ENCODE data around the gene BCL6. TPM values are rescaled to one million over a fixed set of nuclear protein-coding genes. Genes with fewer than 3 reads are reported as not detected.
A peak's percentile ranks its signal among the peaks of the same experiment; 100 is the strongest.

Gene BCL6
- total RNA-seq, 2 donors from 2014 or later: 67.8 to 158 TPM

DNA sequence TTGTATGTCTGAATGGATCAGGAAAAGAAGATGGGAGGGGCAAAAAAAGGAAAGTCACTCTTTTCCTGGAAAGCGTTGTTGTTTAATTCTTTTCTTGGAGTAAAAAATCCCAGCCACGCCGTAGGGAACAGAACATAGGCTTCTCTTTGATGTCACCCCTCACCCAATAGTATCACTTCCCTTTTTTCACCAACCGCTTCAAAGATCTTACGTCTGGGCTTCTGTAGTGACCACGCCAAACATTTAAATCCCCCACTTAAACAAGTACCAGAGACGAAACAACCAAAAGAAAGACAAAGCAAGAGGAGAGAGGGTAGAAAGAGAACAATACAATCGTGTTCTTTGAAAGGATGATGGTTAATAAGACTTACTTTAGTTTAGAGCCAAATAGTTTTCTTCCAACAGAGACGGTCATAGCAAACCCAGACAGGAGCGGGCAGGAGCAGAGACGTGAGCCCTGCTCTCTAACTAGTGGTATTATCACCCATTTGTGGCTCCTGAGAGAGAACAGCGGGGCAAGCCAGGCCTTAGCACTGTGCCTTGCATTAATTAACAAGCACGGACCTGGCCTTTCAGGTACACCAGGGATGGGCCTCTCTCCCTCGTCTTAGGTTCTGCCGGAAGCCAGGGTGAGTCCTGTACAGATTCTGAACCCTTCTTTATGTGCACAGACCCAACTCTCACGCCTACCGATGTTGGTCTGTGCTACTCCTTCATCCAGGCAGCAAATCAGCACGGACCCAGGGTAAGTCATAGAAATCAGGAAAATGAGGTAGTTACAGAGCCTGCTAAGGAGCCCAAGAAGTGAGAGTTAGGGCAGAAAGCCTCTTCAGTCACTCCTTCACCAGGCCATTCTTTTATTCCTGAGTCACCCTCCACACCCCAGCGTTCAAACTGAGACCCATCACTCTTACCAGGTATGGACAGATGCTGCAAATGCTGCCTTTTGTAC, 28.2 kb upstream of the BCL6 start:
- no peaks in the 10 kb centered on the region for H3K36me3 Mint-ChIP-seq
- H3K27ac Mint-ChIP-seq: peak overlapping the region in 1 of 2 donors; percentile 21
- peaks cover 30 to 36% of the 10 kb centered on the region in 2 donors for H3K4me1 Mint-ChIP-seq (ENCODE audit: low read depth in 2 of 2)
- DNase-seq (ENCODE audit: low spot score): no peak
- no peak for ATAC-seq
- no peaks in the 10 kb centered on the region for H3K9me3 Mint-ChIP-seq
- no peaks in the 10 kb centered on the region for H3K27me3 Mint-ChIP-seq
- H3K4me3 Mint-ChIP-seq: no peak overlapping the region

DNA sequence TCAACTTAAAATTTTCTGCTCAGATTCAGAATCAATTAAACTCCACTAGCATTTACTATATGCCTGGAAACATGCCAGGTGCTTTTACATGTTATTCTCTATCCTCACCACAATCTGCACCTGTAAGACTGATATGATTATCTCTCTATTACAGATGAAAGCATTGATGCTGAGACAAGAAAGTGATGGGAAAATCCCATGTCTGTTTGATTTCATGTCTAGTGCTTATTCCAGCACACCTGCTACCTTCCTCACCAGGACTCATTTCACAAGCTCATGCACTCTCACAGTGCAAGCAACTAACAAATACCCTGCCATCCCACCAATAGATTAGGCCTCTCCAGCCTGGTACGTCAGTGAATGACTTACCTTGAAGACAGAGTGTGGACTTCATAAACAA, 25.0 kb upstream of the BCL6 start:
- H3K27me3 Mint-ChIP-seq: no peaks in the 10 kb centered on the region
- H3K4me3 Mint-ChIP-seq: no peak overlapping the region
- ATAC-seq (no peak), DNase-seq (ENCODE audit: low spot score) (no peak)
- H3K4me1 Mint-ChIP-seq (ENCODE audit: low read depth in 2 of 2): peaks cover 14 to 23% of the 10 kb centered on the region in 2 donors
- H3K27ac Mint-ChIP-seq: no peak overlapping the region
- no peaks in the 10 kb centered on the region for H3K36me3 Mint-ChIP-seq
- H3K9me3 Mint-ChIP-seq: no peaks in the 10 kb centered on the region

DNA sequence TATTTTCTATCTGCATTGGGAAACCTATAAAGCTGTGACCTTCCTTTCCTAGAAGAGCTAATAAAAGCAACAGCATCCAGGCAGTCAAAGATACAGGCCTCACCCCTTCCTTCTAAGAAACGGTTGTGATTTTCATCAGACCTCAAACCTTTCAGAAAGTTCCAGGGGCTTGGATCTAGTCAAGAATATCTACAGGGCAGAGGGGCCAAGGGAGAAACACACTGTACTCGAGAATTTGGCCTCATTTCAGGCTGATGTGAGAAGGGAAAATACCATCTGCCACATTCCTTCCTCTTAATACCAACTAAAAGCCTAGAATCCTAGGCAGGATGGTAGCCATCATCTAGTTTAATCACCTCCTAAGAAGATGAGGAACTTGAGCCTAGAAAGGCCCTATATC, 24.5 kb upstream of the BCL6 start:
- no peak for ATAC-seq
- no peak for DNase-seq (ENCODE audit: low spot score)
- no peak overlapping the region for H3K4me3 Mint-ChIP-seq
- H3K27me3 Mint-ChIP-seq: no peaks in the 10 kb centered on the region
- no peaks in the 10 kb centered on the region for H3K9me3 Mint-ChIP-seq
- peaks cover 14 to 23% of the 10 kb centered on the region in 2 donors for H3K4me1 Mint-ChIP-seq (ENCODE audit: low read depth in 2 of 2)
- H3K36me3 Mint-ChIP-seq: no peaks in the 10 kb centered on the region
- peak overlapping the region in 1 of 2 donors; percentile 12 for H3K27ac Mint-ChIP-seq

DNA sequence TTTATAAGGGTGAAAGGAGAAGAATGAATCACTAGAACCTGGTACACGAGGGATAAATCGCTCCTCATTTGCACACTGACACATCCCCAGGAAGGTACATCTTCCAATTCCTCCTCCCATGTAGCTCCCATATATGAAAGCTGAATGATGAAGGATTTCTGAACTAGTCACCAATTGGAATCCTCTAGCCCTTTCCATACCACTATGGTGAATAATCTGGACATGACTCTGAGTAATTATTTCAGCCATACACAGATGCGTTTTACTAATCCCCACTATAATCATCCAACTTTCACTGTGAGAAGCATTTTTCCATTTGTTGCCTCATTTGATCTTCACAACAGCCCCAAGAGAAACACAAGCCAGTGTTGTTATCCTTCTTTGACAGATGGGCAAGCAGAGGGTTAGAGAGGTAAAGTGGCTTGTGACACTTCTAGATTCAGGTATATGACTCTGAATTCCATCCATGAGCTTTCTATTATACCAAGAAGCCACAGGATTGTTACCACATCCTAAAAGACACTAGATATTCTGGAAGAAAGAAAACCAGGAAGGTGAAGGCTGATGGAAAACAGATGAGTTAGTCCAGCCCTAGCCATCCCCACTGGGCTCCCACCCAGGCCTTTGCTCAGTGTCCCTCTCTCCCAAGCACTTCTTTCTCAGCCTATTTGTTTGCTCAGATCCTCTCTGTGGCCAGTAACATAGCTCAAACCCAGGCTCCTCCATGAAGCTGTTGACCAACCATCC, 22.2 kb upstream of the BCL6 start:
- Mint-ChIP-seq H3K36me3 (no peaks in the 10 kb centered on the region), H3K27ac (no peak overlapping the region), H3K4me1 (ENCODE audit: low read depth in 2 of 2) (peaks cover 4 to 17% of the 10 kb centered on the region in 2 donors), H3K9me3 (no peaks in the 10 kb centered on the region), H3K4me3 (no peak overlapping the region), H3K27me3 (no peaks in the 10 kb centered on the region)
- no peak for ATAC-seq
- no peak for DNase-seq (ENCODE audit: low spot score)

DNA sequence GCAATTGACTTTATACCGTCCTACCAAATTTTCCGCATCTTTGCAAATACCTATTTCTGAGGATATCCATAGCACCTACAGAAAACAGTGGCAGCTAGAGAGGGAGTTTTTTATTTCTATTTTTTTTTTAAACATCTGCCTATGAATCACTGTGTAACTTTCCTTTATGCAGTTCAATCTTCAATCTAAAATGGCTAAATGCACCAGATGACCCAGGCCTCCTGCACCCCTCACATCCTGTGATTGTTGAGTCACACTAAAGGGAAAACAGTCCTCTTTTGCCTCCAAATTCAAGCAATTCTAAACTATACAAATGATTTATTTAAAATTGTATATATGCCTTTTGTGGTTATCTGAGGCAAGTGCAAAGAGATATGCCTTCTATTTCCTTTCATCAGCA, 20.1 kb upstream of the BCL6 start:
- Mint-ChIP-seq H3K36me3 (no peaks in the 10 kb centered on the region), H3K9me3 (no peaks in the 10 kb centered on the region), H3K27ac (no peak overlapping the region), H3K27me3 (peaks cover 0 to 5% of the 10 kb centered on the region in 2 donors), H3K4me3 (no peak overlapping the region), H3K4me1 (ENCODE audit: low read depth in 2 of 2) (peaks cover 2 to 13% of the 10 kb centered on the region in 2 donors)
- no peak for ATAC-seq
- DNase-seq (ENCODE audit: low spot score): no peak

DNA sequence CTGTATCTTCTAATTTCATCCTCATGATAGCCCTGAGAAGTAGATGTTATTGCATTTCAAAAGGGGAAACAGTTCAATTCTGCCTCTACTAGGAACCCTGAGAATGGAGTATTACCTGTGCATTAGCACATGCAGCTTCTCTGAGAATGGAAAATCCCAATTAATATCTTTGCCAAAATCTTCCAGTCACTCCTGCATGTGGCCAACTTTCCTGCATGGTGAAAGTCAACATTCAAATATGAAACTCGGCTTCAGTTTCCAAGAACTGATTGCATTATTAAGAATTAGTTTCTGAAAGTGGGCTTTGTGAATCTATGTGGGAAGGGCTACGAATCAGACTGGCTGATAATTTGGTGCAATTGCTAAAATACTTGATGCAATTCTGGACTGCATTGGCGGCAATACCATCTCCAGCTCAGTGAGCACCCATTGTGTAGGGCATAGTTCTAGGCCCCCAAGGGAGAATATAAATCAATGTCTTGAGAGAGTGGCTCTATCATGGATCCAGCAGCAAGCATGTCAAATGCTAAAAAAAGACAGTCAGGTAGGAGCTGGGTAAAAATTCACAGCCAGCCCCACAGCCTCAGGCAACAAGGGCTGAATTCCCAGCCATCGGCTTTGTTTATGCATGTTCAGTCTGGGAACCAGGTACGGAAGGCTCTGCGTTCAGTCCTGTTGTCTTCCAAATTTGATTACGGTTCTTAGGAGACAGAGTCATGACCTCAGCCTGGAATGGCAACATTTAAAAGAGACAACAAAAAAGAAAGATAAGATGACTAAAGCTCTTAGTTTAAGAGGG, 18.8 kb upstream of the BCL6 start:
- DNase-seq (ENCODE audit: low spot score) (no peak), ATAC-seq (no peak)
- H3K27me3 Mint-ChIP-seq: peaks cover 0 to 5% of the 10 kb centered on the region in 2 donors
- H3K4me1 Mint-ChIP-seq (ENCODE audit: low read depth in 2 of 2): peaks cover 0 to 6% of the 10 kb centered on the region in 2 donors
- no peak overlapping the region for H3K4me3 Mint-ChIP-seq
- H3K9me3 Mint-ChIP-seq: no peaks in the 10 kb centered on the region
- H3K27ac Mint-ChIP-seq: no peak overlapping the region
- no peaks in the 10 kb centered on the region for H3K36me3 Mint-ChIP-seq

DNA sequence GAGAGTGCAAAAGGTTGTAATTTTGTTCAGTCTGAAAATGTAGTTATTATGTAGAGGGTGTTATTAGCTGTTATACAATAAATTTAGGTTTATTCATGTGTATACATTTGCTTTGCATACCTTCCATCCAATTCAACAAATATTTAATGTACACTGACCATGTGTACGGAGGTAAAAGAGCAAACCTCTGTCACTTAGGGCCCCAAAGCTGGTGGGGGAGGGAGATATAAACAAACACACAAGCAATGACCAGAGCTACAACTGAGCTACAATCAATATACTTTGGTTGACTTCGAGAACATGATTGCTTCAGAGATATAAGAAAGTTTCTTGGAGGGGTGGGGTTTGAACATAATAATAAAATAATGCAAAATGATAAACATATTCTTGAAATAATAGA, 17.5 kb upstream of the BCL6 start:
- H3K27ac Mint-ChIP-seq: no peak overlapping the region
- H3K4me1 Mint-ChIP-seq (ENCODE audit: low read depth in 2 of 2): no peaks in the 10 kb centered on the region

DNA sequence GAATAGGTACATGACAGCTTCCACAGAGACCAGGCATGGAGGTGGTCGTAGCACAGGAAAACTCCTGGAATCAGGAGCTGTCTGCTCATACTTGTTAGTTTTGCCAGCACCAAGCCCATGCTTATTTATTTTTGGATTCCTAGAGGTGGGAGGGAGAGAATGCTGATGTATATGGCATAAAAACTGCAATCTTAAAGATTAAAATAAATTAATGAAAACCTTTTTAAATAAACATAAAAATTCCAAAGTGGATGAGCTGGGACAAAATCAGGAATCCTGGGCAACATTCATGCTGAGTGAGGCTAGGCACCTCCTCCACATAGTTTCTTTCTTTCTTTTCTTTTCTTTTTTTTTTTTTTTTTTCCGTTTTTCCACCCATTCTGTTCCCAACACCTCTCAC, 14.3 kb upstream of the BCL6 start:
- Mint-ChIP-seq H3K4me3 (no peak overlapping the region), H3K27me3 (peaks cover 0 to 5% of the 10 kb centered on the region in 2 donors), H3K27ac (no peak overlapping the region), H3K9me3 (no peaks in the 10 kb centered on the region), H3K36me3 (no peaks in the 10 kb centered on the region), H3K4me1 (ENCODE audit: low read depth in 2 of 2) (peaks cover 0 to 2% of the 10 kb centered on the region in 2 donors)
- DNase-seq (ENCODE audit: low spot score) (no peak), ATAC-seq (no peak)

More for the DNA sequence above, 17.5 kb upstream of the BCL6 start:
- H3K36me3 Mint-ChIP-seq: no peaks in the 10 kb centered on the region
- no peaks in the 10 kb centered on the region for H3K9me3 Mint-ChIP-seq
- DNase-seq (ENCODE audit: low spot score): no peak
- peaks cover 0 to 5% of the 10 kb centered on the region in 2 donors for H3K27me3 Mint-ChIP-seq
- no peak overlapping the region for H3K4me3 Mint-ChIP-seq
- ATAC-seq: no peak

DNA sequence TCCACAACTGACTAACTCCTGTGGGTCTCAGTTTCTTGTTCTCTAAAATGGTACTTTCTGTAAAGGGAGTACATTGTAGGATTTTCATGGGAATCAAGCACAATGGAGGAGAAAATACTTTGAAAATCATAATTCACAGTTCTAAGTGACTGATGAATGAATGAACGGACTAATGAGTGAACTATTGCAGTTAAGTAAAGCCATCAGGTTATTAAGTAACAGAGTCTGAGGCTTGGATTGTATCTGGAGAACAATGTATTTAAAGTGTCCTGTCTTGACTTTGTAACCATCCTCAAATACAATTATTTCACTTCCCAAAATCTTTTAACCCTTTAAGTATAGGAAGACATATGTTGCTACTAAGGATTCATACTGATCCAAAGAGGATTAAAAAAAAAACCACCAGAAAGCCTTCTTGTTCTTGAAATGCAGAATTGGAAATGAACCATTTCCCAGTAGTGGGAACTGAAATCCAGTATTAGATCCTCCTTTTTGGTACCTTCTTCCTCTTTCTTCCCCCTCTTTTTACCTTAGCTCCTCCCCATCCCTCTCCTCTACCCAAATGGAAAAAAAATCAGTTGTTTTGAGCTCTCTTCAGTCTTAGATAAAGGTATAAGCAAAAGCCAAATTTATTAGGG, 13.2 kb upstream of the BCL6 start:
- Mint-ChIP-seq H3K27ac (no peak overlapping the region), H3K36me3 (no peaks in the 10 kb centered on the region), H3K27me3 (peaks cover 0 to 5% of the 10 kb centered on the region in 2 donors), H3K4me1 (ENCODE audit: low read depth in 2 of 2) (peaks cover 0 to 2% of the 10 kb centered on the region in 2 donors), H3K4me3 (no peak overlapping the region), H3K9me3 (no peaks in the 10 kb centered on the region)
- ATAC-seq (no peak), DNase-seq (ENCODE audit: low spot score) (no peak)

DNA sequence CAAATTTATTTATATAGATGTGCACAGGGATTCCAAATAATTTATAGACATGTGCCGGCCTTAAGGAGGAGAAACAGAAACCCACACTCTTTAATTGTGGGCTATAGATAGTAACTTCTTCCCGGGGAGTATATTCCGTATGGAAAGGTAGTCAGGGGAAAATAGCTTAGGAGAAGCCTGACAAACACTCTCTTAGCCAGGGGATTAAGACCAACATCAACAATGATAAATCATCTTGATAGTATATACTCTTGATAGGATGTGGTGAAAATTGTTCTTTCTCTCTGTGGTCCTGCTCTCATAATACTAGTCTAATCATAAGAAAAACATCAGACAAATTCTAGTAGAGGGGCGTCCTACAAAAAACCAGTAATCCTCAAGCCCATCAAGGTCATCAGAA, 8.2 kb upstream of the BCL6 start:
- H3K27ac Mint-ChIP-seq: no peak overlapping the region
- no peaks in the 10 kb centered on the region for H3K9me3 Mint-ChIP-seq
- ATAC-seq (no peak), DNase-seq (ENCODE audit: low spot score) (no peak)
- peaks cover 16 to 23% of the 10 kb centered on the region in 2 donors for H3K4me1 Mint-ChIP-seq (ENCODE audit: low read depth in 2 of 2)
- H3K4me3 Mint-ChIP-seq: no peak overlapping the region
- no peaks in the 10 kb centered on the region for H3K27me3 Mint-ChIP-seq
- H3K36me3 Mint-ChIP-seq: no peaks in the 10 kb centered on the region

DNA sequence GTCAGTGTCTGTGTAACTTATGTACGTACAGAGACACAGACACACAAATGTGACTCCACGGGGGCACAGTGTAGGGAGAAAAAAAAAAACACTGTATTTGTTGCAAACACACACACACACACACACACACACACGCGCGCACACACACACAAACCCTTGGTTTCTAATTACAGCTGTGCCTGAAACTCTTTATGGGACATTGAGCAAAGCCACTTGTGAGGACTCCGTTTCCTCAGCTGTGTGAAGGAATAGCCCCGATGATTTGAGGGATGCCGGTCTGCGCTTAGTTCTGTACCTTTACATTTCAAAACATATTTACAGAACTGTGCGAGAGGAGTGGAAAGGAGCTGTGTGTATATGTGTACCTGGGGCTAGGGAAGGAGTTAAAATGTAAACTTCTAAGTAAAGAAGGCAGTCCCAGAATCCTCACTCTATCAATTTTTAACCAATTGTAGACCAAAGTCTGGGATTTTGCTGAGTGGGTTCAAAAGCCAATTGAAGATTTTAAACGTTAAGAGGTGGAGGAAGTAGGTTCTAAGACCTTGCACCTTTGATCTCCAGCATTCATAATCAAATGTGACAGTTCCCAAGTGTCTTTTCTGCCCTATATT, 5.3 kb upstream of the BCL6 start:
- peaks cover 31 to 48% of the 10 kb centered on the region in 2 donors for H3K4me1 Mint-ChIP-seq (ENCODE audit: low read depth in 2 of 2)
- H3K27ac Mint-ChIP-seq: peak overlapping the region in 1 of 2 donors; percentile 100
- H3K27me3 Mint-ChIP-seq: no peaks in the 10 kb centered on the region
- H3K36me3 Mint-ChIP-seq: no peaks in the 10 kb centered on the region
- DNase-seq (ENCODE audit: low spot score): no peak
- no peak overlapping the region for H3K4me3 Mint-ChIP-seq
- ATAC-seq: no peak
- no peaks in the 10 kb centered on the region for H3K9me3 Mint-ChIP-seq

DNA sequence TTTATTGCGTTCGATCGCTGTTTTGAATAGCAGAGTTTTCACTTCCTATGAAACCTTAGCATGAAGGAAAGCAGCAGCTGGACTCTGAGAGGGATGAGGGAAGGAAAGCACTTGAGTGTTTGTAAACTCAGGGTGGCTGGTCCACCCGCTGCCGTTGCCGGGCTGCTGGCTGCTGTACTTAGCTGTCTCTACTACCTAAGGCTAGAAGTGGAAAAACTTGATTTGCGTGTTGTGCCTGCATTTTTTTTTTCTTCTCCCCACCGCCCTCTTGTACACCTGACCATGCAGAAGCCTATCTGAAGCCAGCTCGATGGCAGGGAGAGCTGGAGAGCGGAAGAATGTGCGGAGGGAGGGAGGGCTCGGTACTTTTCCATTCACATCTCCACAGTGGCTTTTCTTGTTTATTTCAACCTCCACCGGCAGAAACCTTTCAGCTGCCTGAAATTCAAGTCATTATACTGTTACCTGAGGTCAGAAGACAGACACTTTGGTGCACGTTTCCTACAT, 4.8 kb upstream of the BCL6 start:
- Mint-ChIP-seq H3K27ac (peak overlapping the region; percentile 41 to 100), H3K4me3 (no peak overlapping the region), H3K36me3 (no peaks in the 10 kb centered on the region), H3K27me3 (no peaks in the 10 kb centered on the region), H3K9me3 (no peaks in the 10 kb centered on the region), H3K4me1 (ENCODE audit: low read depth in 2 of 2) (peaks cover 36 to 53% of the 10 kb centered on the region in 2 donors)
- DNase-seq (ENCODE audit: low spot score) (no peak), ATAC-seq (no peak)

All from natural killer cell treated with Interleukin-12 subunit alpha and Interleukin-12 subunit beta and Interleukin-15 and Interleukin-18, amount 100 ng/mL, for 72 hours (primary cell).